ENCODE data around the gene CBLC.
"Not testable (repeated sequence)": the region's sequence is repeated elsewhere in the genome, so short reads cannot be mapped to it uniquely, and the experiment has no call there.

The CBLC gene

DNA sequence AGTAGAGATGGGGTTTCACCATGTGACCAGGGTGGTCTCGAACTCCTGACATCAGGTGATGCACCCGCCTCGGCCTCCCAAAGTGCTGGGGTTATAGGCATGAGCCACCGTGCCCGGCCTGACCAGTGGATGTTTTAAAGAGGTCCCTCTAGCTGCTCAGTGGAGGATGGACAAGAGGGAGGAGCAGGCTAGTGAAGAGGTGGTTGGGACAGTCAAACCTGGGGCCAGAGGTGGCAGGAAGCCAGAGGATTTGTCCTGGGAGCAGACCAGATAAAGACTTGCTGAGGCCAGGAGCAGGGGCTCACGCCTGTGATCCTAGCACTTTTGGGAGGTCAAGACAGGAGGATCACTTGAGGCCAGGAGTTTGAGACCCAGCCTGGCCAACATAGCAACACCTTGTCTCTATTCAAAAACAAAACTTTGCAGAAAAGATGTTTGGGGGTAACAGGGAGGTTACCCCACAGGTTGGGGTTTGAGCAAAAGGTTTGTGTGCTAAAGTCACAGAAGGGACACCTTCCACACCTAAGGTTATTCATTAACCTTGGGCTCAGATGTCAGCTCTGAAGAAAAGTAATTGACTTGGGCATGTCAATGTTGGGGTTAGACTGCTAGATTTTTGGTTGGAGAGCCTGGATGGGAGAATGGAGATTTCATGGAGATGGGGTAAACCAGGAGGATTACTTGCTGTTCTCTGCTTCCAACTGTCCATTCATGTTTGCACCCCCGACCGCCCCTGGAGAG is 40.2 kb downstream of the CBLC start:
- DNase-seq, result no peak

- no peak for DNase-seq
Measured at GRCh38 chr19:44818466-44819031, 40.9 kb downstream of the CBLC start.

DNA sequence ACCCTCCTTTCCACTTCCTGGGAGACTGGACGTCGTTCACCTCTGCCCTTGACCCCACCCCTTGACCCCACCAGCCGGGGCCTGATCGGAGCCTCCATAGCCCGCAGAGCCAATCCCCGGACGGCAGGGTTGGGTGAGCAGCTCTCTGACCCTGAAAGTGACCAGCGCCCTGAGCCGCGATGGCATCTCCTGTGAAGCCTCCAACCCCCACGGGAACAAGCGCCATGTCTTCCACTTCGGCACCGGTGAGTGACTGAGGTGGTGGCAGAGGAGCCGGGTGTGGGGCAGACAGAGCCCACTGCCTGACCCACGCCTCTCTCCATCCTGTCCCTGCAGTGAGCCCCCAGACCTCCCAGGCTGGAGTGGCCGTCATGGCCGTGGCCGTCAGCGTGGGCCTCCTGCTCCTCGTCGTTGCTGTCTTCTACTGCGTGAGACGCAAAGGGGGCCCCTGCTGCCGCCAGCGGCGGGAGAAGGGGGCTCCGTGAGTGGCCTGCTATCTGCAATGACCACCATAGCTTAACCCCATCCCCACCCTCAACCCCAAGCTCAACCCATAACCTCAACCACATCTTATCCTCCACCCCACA is 41.6 kb downstream of the CBLC start:
- no peak for DNase-seq

DNA sequence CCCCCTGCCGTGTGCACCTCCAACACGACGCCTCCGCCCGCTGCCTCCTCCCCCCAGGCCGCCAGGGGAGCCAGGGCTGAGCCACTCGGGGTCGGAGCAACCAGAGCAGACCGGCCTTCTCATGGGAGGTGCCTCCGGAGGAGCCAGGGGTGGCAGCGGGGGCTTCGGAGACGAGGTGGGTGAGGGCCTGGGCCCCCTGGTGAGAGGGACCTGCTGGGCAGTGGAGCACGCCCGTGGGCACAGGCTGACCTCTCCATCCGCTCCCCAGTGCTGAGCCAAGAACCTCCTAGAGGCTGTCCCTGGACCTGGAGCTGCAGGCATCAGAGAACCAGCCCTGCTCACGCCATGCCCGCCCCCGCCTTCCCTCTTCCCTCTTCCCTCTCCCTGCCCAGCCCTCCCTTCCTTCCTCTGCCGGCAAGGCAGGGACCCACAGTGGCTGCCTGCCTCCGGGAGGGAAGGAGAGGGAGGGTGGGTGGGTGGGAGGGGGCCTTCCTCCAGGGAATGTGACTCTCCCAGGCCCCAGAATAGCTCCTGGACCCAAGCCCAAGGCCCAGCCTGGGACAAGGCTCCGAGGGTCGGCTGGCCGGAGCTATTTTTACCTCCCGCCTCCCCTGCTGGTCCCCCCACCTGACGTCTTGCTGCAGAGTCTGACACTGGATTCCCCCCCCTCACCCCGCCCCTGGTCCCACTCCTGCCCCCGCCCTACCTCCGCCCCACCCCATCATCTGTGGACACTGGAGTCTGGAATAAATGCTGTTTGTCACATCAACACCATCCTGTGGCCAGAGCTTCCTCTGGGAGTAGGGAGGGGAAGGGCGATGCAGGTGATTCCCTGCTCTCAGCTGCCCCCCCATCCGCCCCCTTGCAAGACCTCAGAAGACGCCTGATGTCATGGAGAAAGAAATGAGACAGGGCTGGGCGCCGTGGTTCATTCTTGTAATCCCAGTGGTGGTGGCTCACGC is 43.2 kb downstream of the CBLC start:
- no peak for DNase-seq

- no peak for DNase-seq
Measured at GRCh38 chr19:44822177-44822576, 44.5 kb downstream of the CBLC start.

DNA sequence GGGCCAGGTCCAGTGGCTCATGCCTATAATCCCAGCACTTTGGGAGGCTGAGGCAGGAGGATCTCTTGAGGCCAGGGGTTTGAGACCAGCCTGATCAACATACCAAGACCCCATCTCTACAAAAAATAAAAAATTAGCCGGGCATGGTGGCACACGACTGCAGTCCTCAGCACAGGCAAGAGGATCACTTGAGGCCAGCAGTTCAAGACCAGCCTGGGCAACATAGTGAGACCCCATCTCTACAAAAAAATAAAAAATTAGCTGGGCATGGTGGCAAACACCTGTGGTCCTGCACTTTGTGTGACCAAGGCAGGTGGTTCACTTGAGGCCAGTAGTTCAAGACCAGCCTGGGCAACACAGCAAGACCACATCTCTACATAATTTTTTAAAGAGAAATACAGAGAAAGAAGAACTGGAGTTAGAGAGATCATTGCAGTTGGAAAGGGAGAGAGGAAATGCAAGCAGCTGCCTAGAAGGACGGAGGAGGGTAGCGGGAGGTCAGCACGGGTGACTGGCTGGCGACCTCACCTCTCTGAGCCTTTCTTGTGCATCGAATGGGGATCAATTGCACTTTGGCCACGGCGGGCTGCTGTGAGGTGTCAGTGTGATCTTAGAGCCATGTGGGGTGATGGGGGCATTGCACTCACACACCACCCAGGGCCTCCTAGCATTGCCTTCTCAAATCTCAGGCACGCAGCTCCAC is 45.1 kb downstream of the CBLC start:
- DNase-seq, result no peak

DNA sequence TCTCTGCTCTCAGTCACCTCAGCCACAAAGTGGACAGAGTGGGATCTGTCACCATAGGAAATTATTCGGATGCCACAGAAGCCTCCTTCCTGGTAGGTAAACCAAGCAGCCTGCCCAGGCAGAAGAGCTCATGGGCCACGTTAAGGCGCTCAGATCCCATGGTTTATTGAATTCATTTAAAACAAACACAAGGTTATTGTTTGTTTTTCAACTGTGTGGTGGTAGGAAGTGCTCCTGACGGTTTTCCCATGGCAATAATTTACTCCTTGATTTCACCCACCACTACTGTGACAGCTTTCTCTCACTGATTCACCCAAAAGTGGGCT is 45.6 kb downstream of the CBLC start:
- no peak for DNase-seq

- no peak for DNase-seq
Measured at GRCh38 chr19:44824761-44825160, 47.1 kb downstream of the CBLC start.

- not testable (repeated sequence) for DNase-seq
Measured at GRCh38 chr19:44832875-44833274, 55.2 kb downstream of the CBLC start.

DNA sequence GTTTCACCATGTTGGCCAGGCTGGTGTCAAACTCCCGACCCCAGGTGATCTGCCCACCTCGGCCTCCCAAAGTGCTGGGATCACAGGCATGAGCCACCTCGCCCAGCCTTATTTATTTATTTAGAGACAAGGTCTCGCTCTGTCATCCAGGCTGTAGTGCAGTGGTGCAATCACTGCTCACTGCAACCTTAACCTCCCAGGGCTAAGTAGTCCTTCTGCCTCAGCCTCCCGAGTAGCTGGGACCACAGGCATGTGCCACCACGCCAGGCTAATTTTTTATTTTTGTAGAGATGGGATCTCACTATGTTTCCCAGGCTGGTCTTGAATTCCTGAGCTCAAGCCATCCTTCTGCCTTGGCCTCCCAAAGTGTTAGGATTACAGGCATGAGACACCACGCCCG is 56.7 kb downstream of the CBLC start:
- not testable (repeated sequence) for DNase-seq

- DNase-seq, result no peak
Measured at GRCh38 chr19:44839276-44839675, 61.6 kb downstream of the CBLC start.

DNA sequence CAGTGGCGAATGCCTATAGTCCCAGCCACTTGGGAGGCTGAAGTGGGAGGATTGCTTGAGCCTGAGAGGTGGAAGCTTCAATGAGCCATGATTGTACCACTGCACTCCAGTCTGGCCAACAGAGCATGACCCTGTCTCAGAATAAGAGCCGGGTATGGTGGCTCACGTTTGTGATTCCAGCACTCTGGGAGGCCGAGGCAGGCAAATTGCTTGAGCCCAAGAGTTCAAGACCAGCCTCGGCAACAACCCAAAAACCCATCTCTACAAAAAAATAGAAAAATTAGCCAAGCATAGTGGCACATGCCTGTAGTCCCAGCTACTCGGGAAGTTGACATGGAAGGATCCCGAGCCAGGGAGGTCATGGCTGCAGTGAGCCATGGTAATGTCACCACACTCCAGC is 63.1 kb downstream of the CBLC start:
- DNase-seq, result no peak

DNA sequence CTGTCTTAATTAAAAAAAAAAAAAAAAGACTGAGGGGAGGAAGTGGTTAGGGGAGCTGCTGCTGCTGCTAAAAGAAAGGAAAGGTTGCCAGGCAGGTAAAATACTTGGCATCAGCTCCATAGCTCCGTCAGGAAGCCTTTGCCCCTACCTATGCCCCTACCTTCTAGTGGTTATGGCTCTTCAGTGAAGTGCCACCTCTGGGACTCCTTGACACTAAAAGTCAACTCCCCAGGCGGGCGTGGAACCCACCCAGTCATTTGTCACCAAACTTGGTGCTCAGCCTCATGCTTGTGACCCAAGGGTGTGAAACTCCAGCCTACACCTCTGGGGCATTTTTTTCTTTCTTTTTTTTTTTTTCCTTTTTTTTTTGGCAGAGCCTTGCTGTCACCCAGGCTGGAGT is 63.5 kb downstream of the CBLC start:
- DNase-seq, result no peak

DNA sequence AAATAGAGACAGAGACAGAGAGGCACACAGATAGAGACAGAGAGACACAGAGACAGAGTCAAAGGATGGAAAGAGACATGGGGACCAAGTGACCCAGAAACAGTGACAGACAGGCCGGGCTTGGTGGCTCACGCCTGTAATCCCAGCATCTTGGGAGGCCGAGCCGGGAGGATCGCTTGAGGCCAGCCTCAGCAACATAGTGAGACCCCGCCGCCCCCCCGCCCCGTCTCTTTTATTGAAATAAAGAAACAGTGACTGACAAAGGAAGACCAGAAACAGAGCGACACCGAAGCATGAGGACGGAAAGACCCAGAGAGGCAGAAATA is 67.6 kb downstream of the CBLC start:
- no peak for DNase-seq

DNA sequence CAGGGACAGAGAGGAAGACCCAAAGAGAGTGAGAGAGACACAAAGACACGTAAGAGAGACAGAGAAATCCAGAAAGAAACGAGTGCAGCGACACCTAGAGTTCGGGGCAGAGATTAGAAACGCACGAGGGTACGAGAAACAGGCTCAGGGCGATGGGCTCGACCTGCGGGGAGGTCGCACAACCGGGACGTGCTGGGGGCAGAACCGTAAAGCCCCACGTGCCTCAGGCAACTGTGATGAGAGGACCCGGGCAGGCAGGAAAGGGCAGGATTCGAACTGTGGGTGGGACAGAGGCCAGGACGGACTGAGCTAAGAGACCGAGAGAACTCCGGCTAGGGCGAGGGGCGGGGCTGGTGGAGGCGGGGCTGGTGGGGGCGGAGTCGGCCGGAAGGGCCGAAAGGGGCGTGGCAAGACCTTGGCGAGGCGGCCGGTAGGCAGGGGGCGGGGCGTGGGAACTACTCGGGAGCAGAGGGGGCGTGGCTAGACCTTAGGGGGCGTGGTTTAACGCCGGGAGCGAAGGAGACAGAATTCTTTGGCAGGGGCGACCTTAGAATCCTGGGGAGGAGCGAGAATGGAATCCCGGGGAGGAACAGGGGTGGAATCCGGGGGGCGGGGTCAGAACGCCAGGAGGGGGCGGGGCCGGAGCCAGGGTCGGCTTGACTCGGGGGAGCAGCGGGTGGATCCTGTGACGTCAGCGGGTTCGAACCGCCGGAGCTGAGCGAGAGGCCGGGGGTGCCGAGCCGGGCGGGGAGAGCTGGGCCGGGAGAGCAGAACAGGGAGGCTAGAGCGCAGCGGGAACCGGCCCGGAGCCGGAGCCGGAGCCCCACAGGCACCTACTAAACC is 68.1 kb downstream of the CBLC start, which contains the start of gene NECTIN2:
NECTIN2 (plus strand) TSS at position 686 of the 843 bp plus-strand sequence. CDS start 229 bp downstream, outside the sequence.
- peak; percentile 38 to 97 (median 85) for DNase-seq

- DNase-seq, result no peak
Measured at GRCh38 chr19:44846455-44847143, 68.9 kb downstream of the CBLC start.

DNA sequence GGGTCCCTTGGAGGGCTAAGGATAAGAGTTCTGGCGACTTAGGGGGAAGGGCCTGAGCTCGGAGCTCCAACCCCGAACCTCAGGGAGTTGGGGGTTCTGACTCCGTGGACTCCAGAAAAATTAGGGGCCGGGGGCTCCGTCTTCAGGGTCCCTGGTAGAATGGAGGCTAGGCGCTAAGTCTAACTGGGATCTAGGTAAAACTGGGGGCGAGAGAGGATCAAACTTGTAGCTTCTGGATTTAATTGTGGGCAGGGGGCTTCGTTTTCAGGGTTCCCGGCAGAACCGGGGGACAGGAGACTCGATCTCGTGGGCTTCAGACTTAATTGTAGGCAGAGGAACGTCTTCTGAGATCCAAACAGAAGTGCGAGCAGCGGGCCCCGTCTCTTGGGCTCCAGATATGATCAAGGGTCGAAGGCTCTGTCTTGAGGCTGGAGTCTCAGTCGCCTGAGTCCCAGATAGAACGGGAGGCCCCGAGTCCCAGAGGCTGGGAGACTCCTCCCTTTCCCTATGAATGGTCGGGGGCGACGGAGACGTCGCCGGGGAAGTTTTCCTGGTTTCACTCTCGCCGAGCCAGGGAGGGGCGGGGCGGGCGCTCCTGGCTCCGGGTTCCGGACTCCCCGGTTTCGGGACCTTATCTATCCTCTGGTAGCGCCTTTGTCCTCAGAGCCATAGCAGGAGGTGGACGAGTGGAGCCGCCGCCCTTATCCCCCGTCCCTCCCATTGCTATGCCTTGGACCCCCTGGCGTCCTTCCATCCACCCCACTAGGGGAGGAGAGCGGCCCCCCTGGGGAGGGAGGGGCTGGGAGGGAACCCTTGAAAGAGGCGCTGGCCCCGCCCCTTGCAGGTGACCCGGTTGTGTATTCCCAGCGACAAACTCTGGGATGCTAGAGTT is 69.7 kb downstream of the CBLC start:
- DNase-seq, result peak in 18 of 51 donors; percentile 9 to 69 (median 31)

- DNase-seq, result peak in 2 of 51 donors; percentile 18 to 32
Measured at GRCh38 chr19:44848036-44848811, 70.5 kb downstream of the CBLC start.
